GM21825 (cell line): Measurements from ENCODE around the gene PDE4D.
"Not testable (repeated sequence)": the region's sequence is repeated elsewhere in the genome, so short reads cannot be mapped to it uniquely, and the experiment has no call there.

Experiments
- ATAC-seq: cut with Tn5 transposase; IDR thresholded peaks from one replicate; pipeline ENCODE4 v1.9.1; 2021; ENCODE audit warnings: mild to moderate bottlenecking, moderate library complexity; ENCODE audit not compliant: unreplicated experiment

PDE4D gene

GRCh38 chr5:59711310-59711709 lies 182.2 kb downstream of the PDE4D start:
- ATAC-seq: no peak

GRCh38 chr5:59709846-59710245 lies 183.7 kb downstream of the PDE4D start:
- no peak for ATAC-seq

GRCh38 chr5:59709346-59709821 lies 184.1 kb downstream of the PDE4D start:
- ATAC-seq: no peak

- ATAC-seq: no peak
These were observed 188.6 kb downstream of the PDE4D start for GRCh38 chr5:59704936-59705335.

GRCh38 chr5:59703789-59704188 lies 189.7 kb downstream of the PDE4D start:
- ATAC-seq: no peak

GRCh38 chr5:59698207-59699178 lies 195.0 kb downstream of the PDE4D start:
- ATAC-seq: no peak

GRCh38 chr5:59694411-59694810 lies 199.1 kb downstream of the PDE4D start:
- no peak for ATAC-seq

GRCh38 chr5:59693492-59694309 lies 199.8 kb downstream of the PDE4D start:
- no peak for ATAC-seq

- peak; percentile 85 for ATAC-seq
These were observed 207.7 kb downstream of the PDE4D start for GRCh38 chr5:59685793-59686192.

- no peak for ATAC-seq
These were observed 208.4 kb downstream of the PDE4D start for GRCh38 chr5:59685191-59685530.

GRCh38 chr5:59684388-59685190 lies 208.9 kb downstream of the PDE4D start:
- ATAC-seq: no peak

- ATAC-seq: no peak
These were observed 210.2 kb downstream of the PDE4D start for GRCh38 chr5:59683311-59683710.

- no peak for ATAC-seq
These were observed 211.0 kb downstream of the PDE4D start for GRCh38 chr5:59682542-59682941.

GRCh38 chr5:59678943-59679342 lies 214.6 kb downstream of the PDE4D start:
- no peak for ATAC-seq

GRCh38 chr5:59674763-59675162 lies 218.8 kb downstream of the PDE4D start:
- no peak for ATAC-seq

- peak; percentile 61 for ATAC-seq
These were observed 220.0 kb downstream of the PDE4D start for GRCh38 chr5:59673438-59674058.

GRCh38 chr5:59666440-59667068 lies 227.0 kb downstream of the PDE4D start:
- ATAC-seq: no peak

GRCh38 chr5:59665832-59666203 lies 227.7 kb downstream of the PDE4D start:
- not testable (repeated sequence) for ATAC-seq

GRCh38 chr5:59665086-59665831 lies 228.3 kb downstream of the PDE4D start:
- ATAC-seq: no peak
